Activated T-cell treated with anti-CD3 and anti-CD28 coated beads, Interleukin-2, amount 50 U/mL, for 24 hours (primary cell): ENCODE measurements around the gene SH3BP1.
A peak's percentile ranks its signal among the peaks of the same experiment; 100 is the strongest.

Experiments
- DNase-seq: peaks from one replicate; pipeline ENCODE4 v3.0.0-alpha.2; 2020
- H3K27ac Mint-ChIP-seq: 2 replicates; pipeline ENCODE4 v1.8.0; 2020; ENCODE audit warnings: mild to moderate bottlenecking, mixed read lengths
- H3K27me3 Mint-ChIP-seq: 2 replicates; pipeline ENCODE4 v1.8.0; 2020; ENCODE audit warnings: mixed read lengths
- H3K36me3 Mint-ChIP-seq: 2 replicates; pipeline ENCODE4 v1.8.0; 2020; ENCODE audit warnings: low read depth, mixed read lengths
- H3K4me1 Mint-ChIP-seq: 2 replicates; pipeline ENCODE4 v1.8.0; 2020; ENCODE audit warnings: low read depth, mixed read lengths
- H3K4me3 Mint-ChIP-seq: 2 replicates; pipeline ENCODE4 v1.8.0; 2020; ENCODE audit warnings: mild to moderate bottlenecking, moderate library complexity, mixed read lengths
- H3K9me3 Mint-ChIP-seq: 2 replicates; pipeline ENCODE4 v1.8.0; 2020; ENCODE audit warnings: mixed read lengths

The SH3BP1 gene

GRCh38 chr22:37634417-37634924, 5.0 kb upstream of the SH3BP1 start:
- Mint-ChIP-seq H3K36me3 (peaks cover 32% of the 10 kb centered on the region), H3K27ac (peak overlapping the region; percentile 92), H3K4me1 (peaks cover 73% of the 10 kb centered on the region), H3K9me3 (no peaks in the 10 kb centered on the region), H3K27me3 (no peaks in the 10 kb centered on the region), H3K4me3 (peak overlapping the region; percentile 63)
- DNase-seq, result peak; percentile 56

GRCh38 chr22:37635157-37635556, 4.3 kb upstream of the SH3BP1 start:
- Mint-ChIP-seq H3K4me1 (peaks cover 73% of the 10 kb centered on the region), H3K4me3 (no peak overlapping the region)

GRCh38 chr22:37636186-37636948, 3.1 kb upstream of the SH3BP1 start:
- Mint-ChIP-seq H3K36me3 (peaks cover 26% of the 10 kb centered on the region), H3K4me1 (peaks cover 73% of the 10 kb centered on the region), H3K27me3 (no peaks in the 10 kb centered on the region), H3K9me3 (no peaks in the 10 kb centered on the region), H3K4me3 (no peak overlapping the region), H3K27ac (peak overlapping the region; percentile 88)
- no peak for DNase-seq

More at GRCh38 chr22:37635157-37635556, 4.3 kb upstream of the SH3BP1 start:
- no peak for DNase-seq
- H3K27me3 Mint-ChIP-seq, result no peaks in the 10 kb centered on the region
- H3K27ac Mint-ChIP-seq, result peak overlapping the region; percentile 92
- H3K9me3 Mint-ChIP-seq, result no peaks in the 10 kb centered on the region
- peaks cover 27% of the 10 kb centered on the region for H3K36me3 Mint-ChIP-seq

- no peak for DNase-seq
- H3K36me3 Mint-ChIP-seq, result peaks cover 26% of the 10 kb centered on the region
- H3K27ac Mint-ChIP-seq, result peak overlapping the region; percentile 88
- no peak overlapping the region for H3K4me3 Mint-ChIP-seq
- peaks cover 74% of the 10 kb centered on the region for H3K4me1 Mint-ChIP-seq
- H3K27me3 Mint-ChIP-seq, result no peaks in the 10 kb centered on the region
- no peaks in the 10 kb centered on the region for H3K9me3 Mint-ChIP-seq
Measured at GRCh38 chr22:37636949-37637273, 2.6 kb upstream of the SH3BP1 start.

GRCh38 chr22:37638391-37639069, 939 bp upstream of the SH3BP1 start:
- peak overlapping the region; percentile 94 for H3K4me3 Mint-ChIP-seq
- no peaks in the 10 kb centered on the region for H3K9me3 Mint-ChIP-seq
- peak overlapping the region; percentile 88 for H3K27ac Mint-ChIP-seq
- peaks cover 29% of the 10 kb centered on the region for H3K36me3 Mint-ChIP-seq
- peaks cover 71% of the 10 kb centered on the region for H3K4me1 Mint-ChIP-seq
- H3K27me3 Mint-ChIP-seq, result no peaks in the 10 kb centered on the region
- DNase-seq, result peak; percentile 53

- peaks cover 44% of the 10 kb centered on the region for H3K36me3 Mint-ChIP-seq
- H3K9me3 Mint-ChIP-seq, result no peaks in the 10 kb centered on the region
- H3K4me3 Mint-ChIP-seq, result peak overlapping the region; percentile 94
- no peaks in the 10 kb centered on the region for H3K27me3 Mint-ChIP-seq
- DNase-seq, result peak; percentile 58
- peak overlapping the region; percentile 97 for H3K27ac Mint-ChIP-seq
- H3K4me1 Mint-ChIP-seq, result peaks cover 62% of the 10 kb centered on the region
Measured at GRCh38 chr22:37639771-37640590, 512 bp downstream of the SH3BP1 start.

- peak overlapping the region; percentile 97 for H3K27ac Mint-ChIP-seq
- no peaks in the 10 kb centered on the region for H3K27me3 Mint-ChIP-seq
- H3K4me1 Mint-ChIP-seq, result peaks cover 56% of the 10 kb centered on the region
- H3K36me3 Mint-ChIP-seq, result peaks cover 53% of the 10 kb centered on the region
- peak overlapping the region; percentile 94 for H3K4me3 Mint-ChIP-seq
- no peaks in the 10 kb centered on the region for H3K9me3 Mint-ChIP-seq
- no peak for DNase-seq
Measured at GRCh38 chr22:37640591-37641560, 1.4 kb downstream of the SH3BP1 start.

- H3K27ac Mint-ChIP-seq, result peak overlapping the region; percentile 97
Measured at GRCh38 chr22:37641561-37641949, 2.1 kb downstream of the SH3BP1 start.

GRCh38 chr22:37643225-37643847, 3.9 kb downstream of the SH3BP1 start:
- no peaks in the 10 kb centered on the region for H3K27me3 Mint-ChIP-seq
- H3K9me3 Mint-ChIP-seq, result no peaks in the 10 kb centered on the region
- peak; percentile 95 for DNase-seq
- H3K4me3 Mint-ChIP-seq, result peak overlapping the region; percentile 45
- peaks cover 32% of the 10 kb centered on the region for H3K4me1 Mint-ChIP-seq
- peaks cover 76% of the 10 kb centered on the region for H3K36me3 Mint-ChIP-seq
- H3K27ac Mint-ChIP-seq, result peak overlapping the region; percentile 89

More at GRCh38 chr22:37641561-37641949, 2.1 kb downstream of the SH3BP1 start:
- no peaks in the 10 kb centered on the region for H3K27me3 Mint-ChIP-seq
- no peak for DNase-seq
- H3K9me3 Mint-ChIP-seq, result no peaks in the 10 kb centered on the region
- H3K4me3 Mint-ChIP-seq, result peak overlapping the region; percentile 94
- peaks cover 50% of the 10 kb centered on the region for H3K4me1 Mint-ChIP-seq
- peaks cover 59% of the 10 kb centered on the region for H3K36me3 Mint-ChIP-seq

- Mint-ChIP-seq H3K9me3 (no peaks in the 10 kb centered on the region), H3K4me1 (peaks cover 17% of the 10 kb centered on the region), H3K36me3 (peaks cover 98% of the 10 kb centered on the region), H3K4me3 (no peak overlapping the region), H3K27me3 (no peaks in the 10 kb centered on the region), H3K27ac (no peak overlapping the region)
- DNase-seq, result no peak
Measured at GRCh38 chr22:37647317-37647716, 7.8 kb downstream of the SH3BP1 start.

- Mint-ChIP-seq H3K4me3 (no peak overlapping the region), H3K4me1 (peaks cover 11% of the 10 kb centered on the region), H3K36me3 (peaks cover 96% of the 10 kb centered on the region), H3K27ac (no peak overlapping the region), H3K27me3 (no peaks in the 10 kb centered on the region), H3K9me3 (no peaks in the 10 kb centered on the region)
- DNase-seq, result no peak
Measured at GRCh38 chr22:37647928-37648327, 8.5 kb downstream of the SH3BP1 start.

- H3K36me3 Mint-ChIP-seq, result peaks cover 89% of the 10 kb centered on the region
- no peaks in the 10 kb centered on the region for H3K9me3 Mint-ChIP-seq
- no peak overlapping the region for H3K4me3 Mint-ChIP-seq
- H3K4me1 Mint-ChIP-seq, result peaks cover 2% of the 10 kb centered on the region
- DNase-seq, result no peak
- H3K27me3 Mint-ChIP-seq, result no peaks in the 10 kb centered on the region
- no peak overlapping the region for H3K27ac Mint-ChIP-seq
Measured at GRCh38 chr22:37650463-37651136, 11.1 kb downstream of the SH3BP1 start.
